ENCODE measurements around the gene TMEM175. TPM values are rescaled to one million over a fixed set of nuclear protein-coding genes. Genes with fewer than 3 reads are reported as not detected.
A peak's percentile ranks its signal among the peaks of the same experiment; 100 is the strongest.
"Not testable (repeated sequence)": the region's sequence is repeated elsewhere in the genome, so short reads cannot be mapped to it uniquely, and the experiment has no call there.

Gene TMEM175
- total RNA-seq, 1 experiment from 2014 or later = 15.1 TPM

GRCh38 chr4:924107-925096 lies 7.9 kb upstream of the TMEM175 start:
- DNase-seq = no peak
- no peaks in the 10 kb centered on the region for H3K9me2 ChIP-seq (replicated peaks; ENCODE audit: insufficient read depth, low read length)
- no peak overlapping the region for H3K27ac ChIP-seq (ENCODE audit: low read length)
- H3K9ac ChIP-seq (ENCODE audit: low read length) = no peak overlapping the region
- H3K4me3 ChIP-seq (ENCODE audit: low read length) = no peak overlapping the region
- H2AFZ ChIP-seq (ENCODE audit: low read length) = no peak overlapping the region
- no peak overlapping the region for H3K4me2 ChIP-seq (ENCODE audit: low read depth, low read length, poor library complexity, severe bottlenecking)
- peaks cover 89% of the 10 kb centered on the region for H3K79me2 ChIP-seq (ENCODE audit: low read length)
- H3K4me1 ChIP-seq (ENCODE audit: low read length) = peaks cover 35% of the 10 kb centered on the region
- no peaks in the 10 kb centered on the region for H3K9me3 ChIP-seq (ENCODE audit: low read length)
- H4K20me1 ChIP-seq (ENCODE audit: insufficient read depth, low read depth, low read length) = peaks cover 20% of the 10 kb centered on the region; the same call in 1 of the 2 replicates
- peaks cover 3% of the 10 kb centered on the region; the same call in 1 of the 2 replicates for H3K36me3 ChIP-seq (ENCODE audit: insufficient read depth, low read length)
- H3K27me3 ChIP-seq (ENCODE audit: low read length) = no peaks in the 10 kb centered on the region

GRCh38 chr4:925171-925570 lies 7.1 kb upstream of the TMEM175 start:
- H4K20me1 ChIP-seq (ENCODE audit: insufficient read depth, low read depth, low read length) = peaks cover 28% of the 10 kb centered on the region; the same call in 1 of the 2 replicates
- no peaks in the 10 kb centered on the region for H3K9me3 ChIP-seq (ENCODE audit: low read length)
- DNase-seq = no peak
- no peak overlapping the region for H3K4me3 ChIP-seq (ENCODE audit: low read length)
- H3K9ac ChIP-seq (ENCODE audit: low read length) = no peak overlapping the region
- no peaks in the 10 kb centered on the region for H3K9me2 ChIP-seq (replicated peaks; ENCODE audit: insufficient read depth, low read length)
- H2AFZ ChIP-seq (ENCODE audit: low read length) = no peak overlapping the region
- H3K4me1 ChIP-seq (ENCODE audit: low read length) = peaks cover 42% of the 10 kb centered on the region
- H3K4me2 ChIP-seq (ENCODE audit: low read depth, low read length, poor library complexity, severe bottlenecking) = no peak overlapping the region
- no peak overlapping the region for H3K27ac ChIP-seq (ENCODE audit: low read length)
- H3K27me3 ChIP-seq (ENCODE audit: low read length) = no peaks in the 10 kb centered on the region
- peaks cover 89% of the 10 kb centered on the region for H3K79me2 ChIP-seq (ENCODE audit: low read length)
- H3K36me3 ChIP-seq (ENCODE audit: insufficient read depth, low read length) = peaks cover 3% of the 10 kb centered on the region; the same call in 1 of the 2 replicates

GRCh38 chr4:925771-926500 lies 6.3 kb upstream of the TMEM175 start:
- Histone ChIP-seq H3K4me2 (ENCODE audit: low read depth, low read length, poor library complexity, severe bottlenecking) (no peak overlapping the region), H3K9me2 (replicated peaks; ENCODE audit: insufficient read depth, low read length) (no peaks in the 10 kb centered on the region), H3K9ac (ENCODE audit: low read length) (no peak overlapping the region), H3K4me3 (ENCODE audit: low read length) (no peak overlapping the region), H3K27ac (ENCODE audit: low read length) (no peak overlapping the region), H2AFZ (ENCODE audit: low read length) (no peak overlapping the region), H3K27me3 (ENCODE audit: low read length) (no peaks in the 10 kb centered on the region), H3K9me3 (ENCODE audit: low read length) (no peaks in the 10 kb centered on the region), H4K20me1 (ENCODE audit: insufficient read depth, low read depth, low read length) (peaks cover 36% of the 10 kb centered on the region), H3K36me3 (ENCODE audit: insufficient read depth, low read length) (peaks cover 3% of the 10 kb centered on the region; the same call in 1 of the 2 replicates), H3K4me1 (ENCODE audit: low read length) (peaks cover 50% of the 10 kb centered on the region), H3K79me2 (ENCODE audit: low read length) (peaks cover 90% of the 10 kb centered on the region)
- DNase-seq = no peak

GRCh38 chr4:926538-926937 lies 5.7 kb upstream of the TMEM175 start:
- H4K20me1 ChIP-seq (ENCODE audit: insufficient read depth, low read depth, low read length) = peaks cover 42% of the 10 kb centered on the region
- no peaks in the 10 kb centered on the region for H3K27me3 ChIP-seq (ENCODE audit: low read length)
- H3K4me1 ChIP-seq (ENCODE audit: low read length) = peaks cover 52% of the 10 kb centered on the region

GRCh38 chr4:927566-927965 lies 4.7 kb upstream of the TMEM175 start:
- not testable (repeated sequence) for H3K36me3 ChIP-seq (ENCODE audit: insufficient read depth, low read length); H3K27me3 ChIP-seq (ENCODE audit: low read length); H3K9me3 ChIP-seq (ENCODE audit: low read length); H3K9me2 ChIP-seq (replicated peaks; ENCODE audit: insufficient read depth, low read length); H3K4me3 ChIP-seq (ENCODE audit: low read length); H3K9ac ChIP-seq (ENCODE audit: low read length); H3K4me2 ChIP-seq (ENCODE audit: low read depth, low read length, poor library complexity, severe bottlenecking); H3K27ac ChIP-seq (ENCODE audit: low read length); DNase-seq; H2AFZ ChIP-seq (ENCODE audit: low read length)
- Histone ChIP-seq H4K20me1 (ENCODE audit: insufficient read depth, low read depth, low read length) (peaks cover 44% of the 10 kb centered on the region), H3K79me2 (ENCODE audit: low read length) (peaks cover 85% of the 10 kb centered on the region), H3K4me1 (ENCODE audit: low read length) (peaks cover 46% of the 10 kb centered on the region)

More at GRCh38 chr4:926538-926937, 5.7 kb upstream of the TMEM175 start:
- Histone ChIP-seq H3K9ac (ENCODE audit: low read length) (no peak overlapping the region), H3K4me2 (ENCODE audit: low read depth, low read length, poor library complexity, severe bottlenecking) (no peak overlapping the region), H3K36me3 (ENCODE audit: insufficient read depth, low read length) (peaks cover 3% of the 10 kb centered on the region; the same call in 1 of the 2 replicates), H2AFZ (ENCODE audit: low read length) (no peak overlapping the region), H3K9me3 (ENCODE audit: low read length) (no peaks in the 10 kb centered on the region), H3K4me3 (ENCODE audit: low read length) (no peak overlapping the region), H3K79me2 (ENCODE audit: low read length) (peaks cover 90% of the 10 kb centered on the region), H3K27ac (ENCODE audit: low read length) (no peak overlapping the region), H3K9me2 (replicated peaks; ENCODE audit: insufficient read depth, low read length) (no peaks in the 10 kb centered on the region)
- DNase-seq = peak; percentile 70

GRCh38 chr4:929096-929765 lies 3.0 kb upstream of the TMEM175 start:
- Histone ChIP-seq H3K79me2 (ENCODE audit: low read length) (peaks cover 68% of the 10 kb centered on the region), H3K9me3 (ENCODE audit: low read length) (no peaks in the 10 kb centered on the region), H3K9ac (ENCODE audit: low read length) (no peak overlapping the region), H3K9me2 (replicated peaks; ENCODE audit: insufficient read depth, low read length) (no peaks in the 10 kb centered on the region), H3K4me2 (ENCODE audit: low read depth, low read length, poor library complexity, severe bottlenecking) (peak overlapping the region; percentile 90), H4K20me1 (ENCODE audit: insufficient read depth, low read depth, low read length) (peaks cover 44% of the 10 kb centered on the region), H3K4me1 (ENCODE audit: low read length) (peaks cover 37% of the 10 kb centered on the region), H3K36me3 (ENCODE audit: insufficient read depth, low read length) (no peaks in the 10 kb centered on the region), H3K27me3 (ENCODE audit: low read length) (no peaks in the 10 kb centered on the region), H3K27ac (ENCODE audit: low read length) (no peak overlapping the region), H3K4me3 (ENCODE audit: low read length) (no peak overlapping the region), H2AFZ (ENCODE audit: low read length) (no peak overlapping the region)
- no peak for DNase-seq

GRCh38 chr4:930028-930551 lies 2.2 kb upstream of the TMEM175 start:
- Histone ChIP-seq H4K20me1 (ENCODE audit: insufficient read depth, low read depth, low read length) (peaks cover 44% of the 10 kb centered on the region), H3K9ac (ENCODE audit: low read length) (peak overlapping the region; percentile 97), H3K79me2 (ENCODE audit: low read length) (peaks cover 60% of the 10 kb centered on the region), H3K9me3 (ENCODE audit: low read length) (no peaks in the 10 kb centered on the region), H3K27me3 (ENCODE audit: low read length) (no peaks in the 10 kb centered on the region), H3K27ac (ENCODE audit: low read length) (peak overlapping the region; percentile 32; the same call in 1 of the 2 replicates), H3K36me3 (ENCODE audit: insufficient read depth, low read length) (no peaks in the 10 kb centered on the region), H3K9me2 (replicated peaks; ENCODE audit: insufficient read depth, low read length) (no peaks in the 10 kb centered on the region), H3K4me3 (ENCODE audit: low read length) (peak overlapping the region; percentile 75), H3K4me2 (ENCODE audit: low read depth, low read length, poor library complexity, severe bottlenecking) (peak overlapping the region; percentile 90), H2AFZ (ENCODE audit: low read length) (no peak overlapping the region), H3K4me1 (ENCODE audit: low read length) (peaks cover 36% of the 10 kb centered on the region)
- no peak for DNase-seq
